Smooth muscle cell (in vitro differentiated cells): ENCODE data around the gene KRT26. TPM values are rescaled to one million over a fixed set of nuclear protein-coding genes. Genes with fewer than 3 reads are reported as not detected.

Experiments used
- DNase-seq: peaks from one replicate; lab custom pipeline; 2025; ENCODE audit not compliant: unreplicated experiment; lab: John Stamatoyannopoulos, UW
- H2AFZ ChIP-seq: fragments of 200-600 bp; sonication (generic); 2 replicates; pipeline ENCODE4 v1.6.0; 2016; ENCODE audit warnings: antibody characterized with exemption, low read depth, mild to moderate bottlenecking
- H3F3A ChIP-seq: fragments of 200-600 bp; sonication (generic); 2 replicates; pipeline ENCODE4 v1.6.0; 2017; ENCODE audit warnings: antibody characterized with exemption, low read depth
- H3K27ac ChIP-seq: fragments of 200-600 bp; sonication (generic); 2 replicates; pipeline ENCODE4 v1.5.1; 2016; ENCODE audit warnings: low read depth, mild to moderate bottlenecking
- H3K27me3 ChIP-seq: fragments of 200-600 bp; sonication (generic); 2 replicates; pipeline ENCODE4 v1.6.1; 2016; ENCODE audit warnings: low read depth, mild to moderate bottlenecking
- H3K36me3 ChIP-seq: fragments of 200-600 bp; sonication (generic); 2 replicates; pipeline ENCODE4 v1.5.1; 2016; ENCODE audit warnings: low read depth
- H3K4me1 ChIP-seq: fragments of 200-600 bp; sonication (generic); 2 replicates; pipeline ENCODE4 v1.5.1; 2016; ENCODE audit warnings: low read depth
- H3K4me2 ChIP-seq: fragments of 200-600 bp; sonication (generic); 2 replicates; pipeline ENCODE4 v1.6.0; 2016; ENCODE audit warnings: mild to moderate bottlenecking
- H3K4me3 ChIP-seq: fragments of 200-600 bp; sonication (generic); 2 replicates; pipeline ENCODE4 v1.5.1; 2016; ENCODE audit warnings: mild to moderate bottlenecking
- H3K79me2 ChIP-seq: fragments of 200-600 bp; sonication (generic); 2 replicates; pipeline ENCODE4 v1.6.0; 2016; ENCODE audit warnings: low read depth, mild to moderate bottlenecking
- H3K9ac ChIP-seq: fragments of 200-600 bp; sonication (generic); 2 replicates; pipeline ENCODE4 v1.6.0; 2016; ENCODE audit warnings: low read depth
- H3K9me3 ChIP-seq: fragments of 200-600 bp; sonication (generic); replicated peaks from 2 replicates; pipeline ENCODE4 v1.5.1; 2016; ENCODE audit warnings: low read depth
- H4K20me1 ChIP-seq: fragments of 200-600 bp; sonication (generic); 2 replicates; pipeline ENCODE4 v1.6.0; 2016; ENCODE audit warnings: low read depth
- WGBS: methylation state at CpG from one replicate; pipeline ENCODE4 v1.1.7; 2016; ENCODE audit warnings: low lambda C conversion rate; 5-methylcytosine and 5-hydroxymethylcytosine counted together
- polyA plus RNA-seq: library from polyadenylated mRNA; unstranded; fragments of >200 nt; fragmentation: Nextera tagmentation; extraction: Ambion mirVana; gene quantifications from 2 replicates; pipeline ENCODE4 v1.2.1, GENCODE V29; 2016
- total RNA-seq: library from RNA; depleted of rRNA; stranded (reverse); fragments of >200 nt; gene quantifications from 2 replicates; pipeline ENCODE4 v1.2.3, GENCODE V29; 2014
- TF ChIP-seq, protein P1 (sequence below): fragments of 200-600 bp; sonication (generic); IDR thresholded peaks from 2 replicates; pipeline ENCODE4 v1.5.1; 2017; ENCODE audit warnings: borderline replicate concordance, mild to moderate bottlenecking, antibody characterized with exemption; ENCODE audit not compliant: insufficient read depth, poor library complexity, severe bottlenecking

Gene KRT26
- total and polyA plus RNA-seq, 2 experiments from 2014 or later = not detected

GRCh38 chr17:40819528-40820125 is 47.6 kb upstream of the KRT26 start:
- peaks cover 13% of the 10 kb centered on the region for H3K4me1 ChIP-seq
- peak overlapping the region; percentile 70 for H3K4me3 ChIP-seq
- H3K9ac ChIP-seq = peak overlapping the region; percentile 68
- H3K27me3 ChIP-seq = peaks cover 13% of the 10 kb centered on the region
- no peaks in the 10 kb centered on the region for H4K20me1 ChIP-seq
- no peak for DNase-seq
- 72% methylated on average over 9 of the region's 9 CpGs for WGBS
- no peaks in the 10 kb centered on the region for H3K36me3 ChIP-seq
- TF ChIP-seq, protein P1, sequence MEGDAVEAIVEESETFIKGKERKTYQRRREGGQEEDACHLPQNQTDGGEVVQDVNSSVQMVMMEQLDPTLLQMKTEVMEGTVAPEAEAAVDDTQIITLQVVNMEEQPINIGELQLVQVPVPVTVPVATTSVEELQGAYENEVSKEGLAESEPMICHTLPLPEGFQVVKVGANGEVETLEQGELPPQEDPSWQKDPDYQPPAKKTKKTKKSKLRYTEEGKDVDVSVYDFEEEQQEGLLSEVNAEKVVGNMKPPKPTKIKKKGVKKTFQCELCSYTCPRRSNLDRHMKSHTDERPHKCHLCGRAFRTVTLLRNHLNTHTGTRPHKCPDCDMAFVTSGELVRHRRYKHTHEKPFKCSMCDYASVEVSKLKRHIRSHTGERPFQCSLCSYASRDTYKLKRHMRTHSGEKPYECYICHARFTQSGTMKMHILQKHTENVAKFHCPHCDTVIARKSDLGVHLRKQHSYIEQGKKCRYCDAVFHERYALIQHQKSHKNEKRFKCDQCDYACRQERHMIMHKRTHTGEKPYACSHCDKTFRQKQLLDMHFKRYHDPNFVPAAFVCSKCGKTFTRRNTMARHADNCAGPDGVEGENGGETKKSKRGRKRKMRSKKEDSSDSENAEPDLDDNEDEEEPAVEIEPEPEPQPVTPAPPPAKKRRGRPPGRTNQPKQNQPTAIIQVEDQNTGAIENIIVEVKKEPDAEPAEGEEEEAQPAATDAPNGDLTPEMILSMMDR = no peak
- peaks cover 8% of the 10 kb centered on the region for H3F3A ChIP-seq
- peak overlapping the region; percentile 97 for H2AFZ ChIP-seq
- peak overlapping the region; percentile 96 for H3K4me2 ChIP-seq
- no peaks in the 10 kb centered on the region for H3K79me2 ChIP-seq
- peak overlapping the region; percentile 76 for H3K27ac ChIP-seq
- no peaks in the 10 kb centered on the region for H3K9me3 ChIP-seq

GRCh38 chr17:40818733-40819527 is 46.9 kb upstream of the KRT26 start:
- TF ChIP-seq, protein P1 = no peak
- peak overlapping the region; percentile 97 for H2AFZ ChIP-seq
- peak overlapping the region; percentile 70 for H3K4me3 ChIP-seq
- H3K9me3 ChIP-seq = no peaks in the 10 kb centered on the region
- peak; percentile 50 for DNase-seq
- no peaks in the 10 kb centered on the region for H3K79me2 ChIP-seq
- H3K4me1 ChIP-seq = peaks cover 13% of the 10 kb centered on the region
- no peaks in the 10 kb centered on the region for H4K20me1 ChIP-seq
- WGBS = 3% methylated on average over 45 of the region's 73 CpGs
- H3K4me2 ChIP-seq = peak overlapping the region; percentile 96
- peak overlapping the region; percentile 76 for H3K27ac ChIP-seq
- H3F3A ChIP-seq = peaks cover 8% of the 10 kb centered on the region
- peaks cover 6% of the 10 kb centered on the region for H3K27me3 ChIP-seq
- no peaks in the 10 kb centered on the region for H3K36me3 ChIP-seq
- H3K9ac ChIP-seq = peak overlapping the region; percentile 68

- no peaks in the 10 kb centered on the region for H3K36me3 ChIP-seq
- H3K9me3 ChIP-seq = no peaks in the 10 kb centered on the region
- no peaks in the 10 kb centered on the region for H3K79me2 ChIP-seq
- peaks cover 8% of the 10 kb centered on the region for H3F3A ChIP-seq
- peak overlapping the region; percentile 0 for H2AFZ ChIP-seq
- no peak for DNase-seq
- peaks cover 13% of the 10 kb centered on the region for H3K4me1 ChIP-seq
- H3K27ac ChIP-seq = peak overlapping the region; percentile 73
- H3K9ac ChIP-seq = peak overlapping the region; percentile 59
- 25% methylated on average over 7 of the region's 7 CpGs for WGBS
- peak overlapping the region; percentile 70 for H3K4me3 ChIP-seq
- H3K27me3 ChIP-seq = peaks cover 7% of the 10 kb centered on the region
- TF ChIP-seq, protein P1 = no peak
- H4K20me1 ChIP-seq = no peaks in the 10 kb centered on the region
- H3K4me2 ChIP-seq = peak overlapping the region; percentile 96
These were observed 46.3 kb upstream of the KRT26 start for GRCh38 chr17:40818343-40818732.
